GM18502 (cell line): ENCODE measurements around the gene FAM25C.
"Not testable (repeated sequence)": the region's sequence is repeated elsewhere in the genome, so short reads cannot be mapped to it uniquely, and the experiment has no call there.

Source experiments
- ATAC-seq: cut with Tn5 transposase; IDR thresholded peaks from one replicate; pipeline ENCODE4 v1.9.1; 2021; ENCODE audit warnings: mild to moderate bottlenecking; ENCODE audit not compliant: unreplicated experiment, poor library complexity

The FAM25C gene

DNA sequence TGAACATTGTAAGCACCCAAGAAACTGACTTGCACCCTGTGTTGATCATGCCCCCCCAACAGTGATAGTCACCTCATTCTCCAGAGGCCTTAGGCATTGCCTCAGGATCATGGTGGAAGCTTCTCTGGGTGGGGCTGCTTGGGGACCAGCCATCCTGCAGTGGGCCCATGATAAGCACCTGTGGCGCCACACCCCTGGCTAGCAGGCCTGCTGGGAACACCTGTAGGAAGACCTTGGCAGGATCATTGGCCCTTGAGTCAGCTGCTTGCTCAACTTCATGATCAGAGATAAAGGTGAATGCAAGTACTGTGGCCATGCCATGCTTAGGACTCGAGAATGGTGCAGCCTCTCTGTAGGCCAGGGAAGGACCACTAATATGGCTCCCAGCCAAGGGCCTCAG lies 38.9 kb downstream of the FAM25C start:
- ATAC-seq, result not testable (repeated sequence)

DNA sequence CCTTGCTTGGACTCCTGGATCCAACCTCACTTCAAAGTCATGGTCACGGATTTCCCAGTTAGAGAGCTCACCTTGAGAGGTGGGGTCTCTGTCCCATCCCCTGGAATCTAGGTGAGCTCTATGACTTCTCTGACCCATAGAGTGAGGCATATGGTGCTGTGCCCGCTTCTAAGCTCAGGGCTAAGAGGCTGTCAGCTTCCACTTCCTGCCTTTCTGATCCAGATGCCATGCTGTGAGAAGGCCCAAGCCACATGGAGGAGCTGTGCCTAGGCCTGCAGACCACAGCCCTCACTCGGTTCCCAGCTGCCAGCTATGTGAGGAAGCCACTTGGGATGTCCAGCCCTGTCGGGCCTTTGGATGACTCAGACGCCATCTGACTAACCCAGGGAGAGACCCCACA lies 39.9 kb downstream of the FAM25C start:
- not testable (repeated sequence) for ATAC-seq

DNA sequence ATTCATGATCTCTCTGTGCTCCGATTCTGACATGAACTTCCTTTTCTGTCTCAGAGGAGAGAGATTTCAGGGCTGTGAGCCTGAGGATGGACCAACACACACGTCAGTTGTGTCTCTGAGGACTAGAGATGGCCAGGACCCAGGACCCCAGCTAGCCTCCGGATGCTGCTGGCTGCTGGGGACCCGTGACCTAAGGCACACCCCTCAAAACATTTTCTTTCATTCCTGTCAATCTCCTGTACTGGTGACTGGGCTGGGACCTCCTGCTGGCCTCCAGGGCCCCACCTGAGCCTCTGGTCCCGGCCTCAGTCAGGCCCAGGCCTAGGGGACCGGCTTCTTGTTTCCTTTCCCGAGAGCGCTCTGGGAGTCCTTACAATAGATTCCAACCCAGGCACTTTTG lies 42.4 kb downstream of the FAM25C start:
- ATAC-seq, result not testable (repeated sequence)

DNA sequence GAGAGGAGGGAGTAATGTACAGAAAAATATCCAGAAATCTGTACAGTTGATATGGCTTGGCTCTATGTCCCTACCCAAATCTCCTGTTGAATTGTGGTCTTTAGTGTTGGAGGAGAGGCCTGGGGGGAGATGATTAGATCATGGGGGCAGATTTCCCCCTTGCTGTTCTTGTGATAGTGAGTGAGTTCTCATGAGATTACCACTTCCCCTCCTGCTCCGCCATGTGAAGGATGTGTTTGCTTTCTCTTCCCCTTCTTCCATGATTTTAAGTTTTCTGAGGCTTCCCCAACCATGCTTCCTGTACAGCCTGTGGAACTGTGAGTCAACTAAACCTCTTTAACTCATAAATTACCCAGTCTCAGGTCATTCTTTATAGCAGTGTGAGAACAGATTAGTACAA lies 52.2 kb downstream of the FAM25C start:
- ATAC-seq, result not testable (repeated sequence)
